Right lobe of liver (tissue), 4 donors: Measurements from ENCODE around the gene TSPO.

Experiments used
- POLR2A ChIP-seq: fragments of 450-650 bp; IDR thresholded peaks from one replicate; pipeline ENCODE4 v1.6.1; 2017; ENCODE audit warnings: antibody characterized with exemption, mild to moderate bottlenecking
- TF ChIP-seq, protein P1 (sequence below), 4 donors: fragments of 200-600 bp in 3 of 4; fragments of 450-650 bp in 1 of 4; IDR thresholded peaks; one replicate each; pipeline versions ENCODE4 v1.5.1 to v1.8.0; 2016 to 2022; ENCODE audit warnings: antibody characterized with exemption in 4 of 4, mild to moderate bottlenecking in 2 of 4
- donor health status: DM: no; HTN: no; CAD: no.
- donor health status: DM: no; HTN: no; CAD: no.
- donor health status: DM: no; HTN: yes; CAD: no.

DNA sequence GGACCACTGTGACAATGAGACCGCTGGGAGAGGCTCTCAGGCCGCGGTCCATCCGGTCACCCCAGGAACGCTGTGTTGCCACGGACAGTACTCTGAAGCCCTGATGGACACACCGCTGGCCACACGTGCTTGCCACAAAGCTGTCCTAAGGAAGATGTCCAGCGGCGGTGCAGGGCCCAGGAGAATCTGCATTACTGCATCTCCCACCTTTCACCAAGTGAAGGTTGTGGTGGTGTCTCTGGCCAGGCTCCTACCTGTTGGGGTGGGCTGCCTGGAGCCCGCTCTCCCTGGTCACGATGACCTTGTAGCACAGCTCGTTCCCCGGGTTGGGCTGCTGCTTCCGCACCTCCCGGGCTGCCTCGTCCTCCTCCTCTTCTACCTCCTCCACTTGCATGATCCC is 31.4 kb downstream of the TSPO start:
- no peak for TF ChIP-seq POLR2A
- TF ChIP-seq, protein P1, sequence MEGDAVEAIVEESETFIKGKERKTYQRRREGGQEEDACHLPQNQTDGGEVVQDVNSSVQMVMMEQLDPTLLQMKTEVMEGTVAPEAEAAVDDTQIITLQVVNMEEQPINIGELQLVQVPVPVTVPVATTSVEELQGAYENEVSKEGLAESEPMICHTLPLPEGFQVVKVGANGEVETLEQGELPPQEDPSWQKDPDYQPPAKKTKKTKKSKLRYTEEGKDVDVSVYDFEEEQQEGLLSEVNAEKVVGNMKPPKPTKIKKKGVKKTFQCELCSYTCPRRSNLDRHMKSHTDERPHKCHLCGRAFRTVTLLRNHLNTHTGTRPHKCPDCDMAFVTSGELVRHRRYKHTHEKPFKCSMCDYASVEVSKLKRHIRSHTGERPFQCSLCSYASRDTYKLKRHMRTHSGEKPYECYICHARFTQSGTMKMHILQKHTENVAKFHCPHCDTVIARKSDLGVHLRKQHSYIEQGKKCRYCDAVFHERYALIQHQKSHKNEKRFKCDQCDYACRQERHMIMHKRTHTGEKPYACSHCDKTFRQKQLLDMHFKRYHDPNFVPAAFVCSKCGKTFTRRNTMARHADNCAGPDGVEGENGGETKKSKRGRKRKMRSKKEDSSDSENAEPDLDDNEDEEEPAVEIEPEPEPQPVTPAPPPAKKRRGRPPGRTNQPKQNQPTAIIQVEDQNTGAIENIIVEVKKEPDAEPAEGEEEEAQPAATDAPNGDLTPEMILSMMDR (IDR thresholded peaks at IDR 0.05): no peak
